ENCODE results near the gene RNU4-1.
A peak's percentile ranks its signal among the peaks of the same experiment; 100 is the strongest.

Gene RNU4-1

DNA sequence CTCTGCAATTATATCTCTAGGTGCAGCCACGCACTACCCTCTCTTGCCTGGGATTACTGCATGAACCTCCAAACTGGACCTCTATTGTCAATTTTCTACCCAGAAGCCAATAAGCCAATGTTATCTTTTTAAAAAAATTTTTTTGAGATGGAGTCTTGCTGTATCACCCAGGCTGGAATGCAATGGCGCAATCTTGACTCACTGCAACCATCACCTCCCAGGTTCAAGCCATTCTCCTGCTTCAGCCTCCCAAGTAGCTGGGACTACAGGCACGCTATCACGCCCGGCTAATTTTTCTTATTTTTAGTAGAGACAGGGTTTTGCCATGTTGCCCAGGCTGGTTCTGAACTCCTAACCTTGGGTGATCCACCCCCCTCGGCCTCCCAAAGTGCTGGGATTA lies 16.3 kb downstream of the RNU4-1 start:
- H3K4me1 Mint-ChIP-seq (ENCODE audit: low read depth) = no peaks in the 10 kb centered on the region
- no peak for DNase-seq (ENCODE audit: low spot score)
- no peaks in the 10 kb centered on the region for H3K36me3 Mint-ChIP-seq (ENCODE audit: low read depth)
- H3K27me3 Mint-ChIP-seq (ENCODE audit: low read depth) = no peaks in the 10 kb centered on the region
- no peak overlapping the region for H3K4me3 Mint-ChIP-seq
- H3K9me3 Mint-ChIP-seq = no peaks in the 10 kb centered on the region
- no peak overlapping the region for H3K27ac Mint-ChIP-seq

DNA sequence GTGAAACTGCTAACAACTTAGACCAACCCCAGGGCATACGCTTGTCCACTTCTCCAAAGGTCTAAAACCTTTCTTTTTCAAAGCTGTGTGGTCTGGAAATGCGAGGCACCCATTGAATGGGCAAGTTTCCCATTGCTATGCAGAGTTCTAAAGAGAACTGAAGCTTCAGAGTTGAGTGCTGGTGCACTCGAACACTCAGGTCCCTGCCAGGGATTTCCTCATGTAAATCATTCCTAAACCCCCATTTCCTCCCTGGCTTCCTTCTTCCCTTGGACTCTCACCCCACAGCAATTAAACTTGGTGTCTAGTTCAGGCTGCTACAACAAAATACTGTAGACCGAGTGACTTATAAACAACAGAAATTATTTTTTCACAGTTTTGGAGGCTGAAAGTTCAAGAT lies 25.3 kb downstream of the RNU4-1 start:
- no peak for DNase-seq (ENCODE audit: low spot score)
- Mint-ChIP-seq H3K4me3 (no peak overlapping the region), H3K9me3 (no peaks in the 10 kb centered on the region), H3K4me1 (ENCODE audit: low read depth) (peaks cover 22% of the 10 kb centered on the region), H3K27me3 (ENCODE audit: low read depth) (no peaks in the 10 kb centered on the region), H3K27ac (no peak overlapping the region), H3K36me3 (ENCODE audit: low read depth) (peaks cover 22% of the 10 kb centered on the region)

DNA sequence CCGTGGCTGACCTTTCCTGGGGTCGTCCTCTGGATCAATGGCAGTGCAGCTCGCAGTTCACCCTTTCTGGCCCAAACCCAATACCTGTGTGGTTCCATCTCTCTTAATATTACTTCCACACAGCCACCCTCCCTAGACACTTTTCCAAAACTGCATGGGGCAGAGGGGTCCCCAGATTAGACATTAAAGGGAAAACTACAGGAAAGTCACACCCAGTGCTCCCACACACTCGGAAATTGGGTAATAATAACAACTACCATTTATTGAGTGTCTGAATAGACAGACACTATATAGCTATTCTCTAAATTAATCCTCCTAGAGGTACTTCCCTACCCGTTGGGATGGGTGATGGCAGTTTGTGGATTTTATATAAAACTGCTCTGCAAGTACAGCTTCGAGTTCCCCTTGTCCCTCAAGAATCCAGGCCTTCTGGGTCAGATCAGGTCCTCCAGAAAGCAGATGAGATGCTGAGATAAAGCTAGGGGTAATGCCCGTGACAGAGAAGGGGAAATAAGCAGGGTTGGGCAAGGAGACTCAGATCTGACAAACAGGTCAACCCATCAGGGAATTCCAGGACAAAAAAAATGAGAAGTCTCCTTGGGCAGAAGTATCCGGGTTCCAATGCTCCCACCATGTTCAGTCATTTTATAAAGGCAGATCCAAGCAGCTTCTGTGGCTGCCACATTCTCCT lies 26.7 kb downstream of the RNU4-1 start:
- DNase-seq (ENCODE audit: low spot score) = no peak
- Mint-ChIP-seq H3K9me3 (no peaks in the 10 kb centered on the region), H3K27me3 (ENCODE audit: low read depth) (no peaks in the 10 kb centered on the region), H3K4me3 (peak overlapping the region; percentile 88), H3K4me1 (ENCODE audit: low read depth) (peaks cover 36% of the 10 kb centered on the region), H3K27ac (peak overlapping the region; percentile 79), H3K36me3 (ENCODE audit: low read depth) (peaks cover 34% of the 10 kb centered on the region)

DNA sequence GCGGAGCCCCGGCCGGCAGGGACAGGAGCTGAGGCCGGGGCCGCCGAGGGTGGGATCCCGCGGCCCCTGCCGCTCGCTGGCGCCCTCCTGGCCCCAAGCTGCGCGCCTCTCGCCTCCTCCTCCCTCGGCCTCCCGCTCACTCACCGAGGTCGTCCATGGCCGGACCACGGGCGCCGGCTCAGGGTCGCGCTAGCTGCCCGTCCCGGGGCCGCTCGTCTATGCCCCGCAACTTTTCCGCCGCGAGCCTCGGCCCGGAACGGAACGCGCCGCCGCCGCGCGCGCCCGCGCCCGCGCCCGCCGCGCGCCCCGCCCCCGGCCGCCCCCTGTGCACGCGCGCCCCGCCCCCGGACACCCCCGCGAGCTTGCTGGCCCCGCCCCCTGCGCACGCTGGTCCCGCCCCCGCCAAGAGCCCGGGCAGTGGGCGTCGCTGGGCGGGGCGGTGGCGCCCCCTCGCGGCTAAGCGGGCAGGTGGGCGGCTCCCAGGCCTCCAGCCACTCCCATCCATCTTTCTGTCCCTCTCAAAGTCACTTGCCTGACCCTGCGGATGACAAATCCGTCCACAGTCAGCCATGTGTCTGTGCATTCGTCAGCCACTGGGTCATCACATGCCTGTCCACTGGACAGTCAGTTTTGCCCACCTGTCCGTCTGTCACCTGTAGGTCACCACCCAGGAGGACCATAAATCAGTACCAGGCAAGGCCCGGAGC lies 27.4 kb downstream of the RNU4-1 start, which contains the start of gene PXN:
TSS of gene PXN (minus strand) at position 258 of the 707 bp plus-strand sequence. CDS start at position 157, 101 bp downstream.
- H3K27ac Mint-ChIP-seq = peak within 1 kb of the TSS; percentile 85
- no peaks in the 10 kb centered on the region for H3K9me3 Mint-ChIP-seq

GRCh38 chr12:120264904-120265472 lies 28.0 kb downstream of the RNU4-1 start:
- Mint-ChIP-seq H3K27me3 (ENCODE audit: low read depth) (no peaks in the 10 kb centered on the region), H3K36me3 (ENCODE audit: low read depth) (peaks cover 44% of the 10 kb centered on the region), H3K9me3 (no peaks in the 10 kb centered on the region), H3K4me3 (peak overlapping the region; percentile 99), H3K4me1 (ENCODE audit: low read depth) (peaks cover 48% of the 10 kb centered on the region), H3K27ac (peak overlapping the region; percentile 85)
- DNase-seq (ENCODE audit: low spot score) = no peak

More for the DNA sequence above, 27.4 kb downstream of the RNU4-1 start, which contains the start of gene PXN:
- Mint-ChIP-seq H3K4me1 (ENCODE audit: low read depth) (peaks cover 43% of the 10 kb centered on the region), H3K4me3 (peak within 1 kb of the TSS; percentile 99), H3K36me3 (ENCODE audit: low read depth) (peaks cover 39% of the 10 kb centered on the region), H3K27me3 (ENCODE audit: low read depth) (no peaks in the 10 kb centered on the region)
- peak; percentile 88 for DNase-seq (ENCODE audit: low spot score)

DNA sequence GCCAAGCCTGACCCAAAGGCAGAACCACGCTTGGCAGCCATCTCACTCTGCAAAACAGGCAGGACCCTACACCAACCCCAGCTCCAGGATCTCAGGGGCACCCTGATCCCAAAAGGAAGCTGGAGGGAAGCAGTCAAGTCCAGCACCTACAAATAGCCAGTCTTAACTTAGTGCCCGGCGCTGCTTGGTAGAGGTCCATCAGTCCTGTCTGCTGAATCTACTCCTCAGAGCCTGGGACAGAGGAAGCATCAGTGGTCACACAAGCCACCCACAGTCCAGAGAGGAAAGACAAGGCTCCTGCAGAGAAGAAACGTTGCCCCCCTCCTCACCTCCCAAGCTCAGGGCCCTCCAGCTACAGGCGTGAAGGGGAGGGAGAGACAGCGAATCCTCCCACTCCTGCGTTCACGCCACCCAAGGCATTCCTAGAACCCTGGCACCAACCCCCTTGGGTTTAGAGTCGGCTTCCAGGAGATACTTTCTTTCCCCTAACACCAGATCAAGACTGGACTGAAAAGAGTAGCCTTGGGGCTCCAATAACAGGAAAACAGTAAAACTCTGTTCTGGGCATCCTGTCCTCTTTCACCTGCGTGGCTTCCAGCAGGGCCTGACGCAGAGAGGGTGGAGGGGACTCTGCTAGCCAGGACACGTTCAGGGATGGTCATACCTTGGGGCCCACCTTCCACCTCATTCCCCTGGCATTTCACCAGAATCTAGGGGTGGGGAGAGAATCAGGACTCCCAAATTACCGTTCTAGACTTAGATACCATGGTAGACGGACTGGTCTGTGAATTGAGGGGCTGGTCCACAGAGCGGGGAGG lies 28.7 kb downstream of the RNU4-1 start:
- Mint-ChIP-seq H3K9me3 (no peaks in the 10 kb centered on the region), H3K36me3 (ENCODE audit: low read depth) (peaks cover 50% of the 10 kb centered on the region), H3K4me3 (peak overlapping the region; percentile 99), H3K27ac (peak overlapping the region; percentile 85), H3K27me3 (ENCODE audit: low read depth) (no peaks in the 10 kb centered on the region), H3K4me1 (ENCODE audit: low read depth) (peaks cover 55% of the 10 kb centered on the region)
- DNase-seq (ENCODE audit: low spot score) = no peak

DNA sequence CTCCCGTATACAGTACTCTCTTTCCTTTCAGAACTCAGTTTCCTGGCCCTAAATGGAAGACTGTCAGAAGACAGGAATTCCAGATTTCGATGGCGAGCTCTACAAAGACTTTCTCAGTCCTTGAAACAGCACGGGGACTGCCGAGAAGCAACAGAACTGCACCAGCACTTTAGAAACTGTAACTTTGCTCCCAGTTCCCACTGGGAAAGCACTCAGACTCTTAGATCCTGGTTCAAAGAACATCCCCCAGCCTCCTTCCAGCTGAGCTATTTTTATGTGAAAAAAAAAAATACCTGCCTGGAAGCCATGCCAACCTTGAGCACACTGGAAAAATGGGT lies 29.3 kb downstream of the RNU4-1 start:
- no peak for DNase-seq (ENCODE audit: low spot score)
- H3K4me3 Mint-ChIP-seq = peak overlapping the region; percentile 99
- H3K27me3 Mint-ChIP-seq (ENCODE audit: low read depth) = no peaks in the 10 kb centered on the region
- no peaks in the 10 kb centered on the region for H3K9me3 Mint-ChIP-seq
- H3K4me1 Mint-ChIP-seq (ENCODE audit: low read depth) = peaks cover 56% of the 10 kb centered on the region
- H3K36me3 Mint-ChIP-seq (ENCODE audit: low read depth) = peaks cover 51% of the 10 kb centered on the region
- no peak overlapping the region for H3K27ac Mint-ChIP-seq

- Mint-ChIP-seq H3K36me3 (ENCODE audit: low read depth) (peaks cover 51% of the 10 kb centered on the region), H3K27me3 (ENCODE audit: low read depth) (no peaks in the 10 kb centered on the region), H3K4me1 (ENCODE audit: low read depth) (peaks cover 59% of the 10 kb centered on the region), H3K9me3 (no peaks in the 10 kb centered on the region), H3K27ac (peak overlapping the region; percentile 81), H3K4me3 (peak overlapping the region; percentile 99)
- DNase-seq (ENCODE audit: low spot score) = no peak
Observed at GRCh38 chr12:120262852-120263747, 29.9 kb downstream of the RNU4-1 start.

DNA sequence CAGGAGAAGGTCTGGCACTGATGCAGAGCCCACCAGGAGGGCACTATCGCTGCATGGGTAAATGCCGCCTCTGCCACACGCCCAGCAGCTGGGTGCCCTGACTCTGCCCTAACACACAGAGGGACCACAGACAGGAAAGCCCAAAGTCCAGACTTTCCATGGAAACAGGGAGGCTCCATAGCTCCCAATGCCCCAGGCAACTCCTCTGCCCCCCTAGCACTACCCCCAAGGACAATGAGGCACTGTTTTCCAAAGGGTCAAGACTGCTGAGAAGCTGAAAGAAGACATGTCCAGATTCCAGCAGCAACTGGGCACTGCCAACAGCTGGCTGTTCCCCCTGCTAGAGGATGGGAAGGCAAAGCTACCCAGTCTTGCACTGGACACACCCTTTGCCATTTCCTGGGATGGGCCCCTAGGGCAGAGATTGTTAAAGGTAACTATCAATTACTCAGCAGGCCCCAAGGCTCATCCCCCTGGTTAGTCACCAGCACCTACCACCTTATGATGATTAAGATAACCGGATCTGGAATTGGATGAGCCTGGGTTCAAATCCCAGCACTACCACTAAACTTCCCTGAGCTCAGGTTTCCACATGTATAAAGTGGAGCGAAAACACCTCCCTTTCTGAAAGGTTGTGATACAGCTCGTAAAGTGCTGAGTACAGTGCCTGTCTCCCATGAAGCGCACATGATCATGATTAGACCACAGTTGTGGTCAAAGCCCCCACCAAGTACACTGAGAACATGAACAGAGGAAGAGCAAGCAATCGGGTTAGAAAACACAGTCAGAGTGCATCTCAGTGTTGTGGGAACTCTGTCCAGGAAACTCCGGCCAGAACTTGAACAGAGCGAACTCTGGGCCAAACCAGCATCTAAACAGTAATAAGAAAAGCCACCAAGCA lies 30.8 kb downstream of the RNU4-1 start:
- no peak for DNase-seq (ENCODE audit: low spot score)

GRCh38 chr12:120260607-120261006 lies 32.4 kb downstream of the RNU4-1 start:
- peaks cover 64% of the 10 kb centered on the region for H3K36me3 Mint-ChIP-seq (ENCODE audit: low read depth)
- peak overlapping the region; percentile 60 for H3K27ac Mint-ChIP-seq
- no peak for DNase-seq (ENCODE audit: low spot score)
- peak overlapping the region; percentile 52 for H3K4me3 Mint-ChIP-seq
- no peaks in the 10 kb centered on the region for H3K27me3 Mint-ChIP-seq (ENCODE audit: low read depth)
- H3K9me3 Mint-ChIP-seq = no peaks in the 10 kb centered on the region
- H3K4me1 Mint-ChIP-seq (ENCODE audit: low read depth) = peaks cover 69% of the 10 kb centered on the region

More for the DNA sequence above, 30.8 kb downstream of the RNU4-1 start:
- H3K27me3 Mint-ChIP-seq (ENCODE audit: low read depth) = no peaks in the 10 kb centered on the region
- H3K9me3 Mint-ChIP-seq = no peaks in the 10 kb centered on the region
- peak overlapping the region; percentile 81 for H3K27ac Mint-ChIP-seq
- peak overlapping the region; percentile 99 for H3K4me3 Mint-ChIP-seq
- peaks cover 55% of the 10 kb centered on the region for H3K36me3 Mint-ChIP-seq (ENCODE audit: low read depth)
- peaks cover 63% of the 10 kb centered on the region for H3K4me1 Mint-ChIP-seq (ENCODE audit: low read depth)

- no peaks in the 10 kb centered on the region for H3K27me3 Mint-ChIP-seq (ENCODE audit: low read depth)
- H3K9me3 Mint-ChIP-seq = no peaks in the 10 kb centered on the region
- H3K4me1 Mint-ChIP-seq (ENCODE audit: low read depth) = peaks cover 74% of the 10 kb centered on the region
- peaks cover 67% of the 10 kb centered on the region for H3K36me3 Mint-ChIP-seq (ENCODE audit: low read depth)
- H3K27ac Mint-ChIP-seq = peak overlapping the region; percentile 46
- H3K4me3 Mint-ChIP-seq = peak overlapping the region; percentile 52
- no peak for DNase-seq (ENCODE audit: low spot score)
Observed at GRCh38 chr12:120259418-120260202, 33.4 kb downstream of the RNU4-1 start.

Data from T-helper 2 cell treated with Interferon-gamma antibody and Interleukin-4, amounts not matched to agents 5 μg/mL and 100 μg/mL, for 36 hours (primary cell).